Stimulated activated CD4-positive, alpha-beta T cell treated with anti-CD3 and anti-CD28 coated beads, Interleukin-12 subunit alpha, Interleukin-12 subunit beta, amount 100 ng/mL, for 48 hours (primary cell): ENCODE results near the gene GLIS2.
A peak's percentile ranks its signal among the peaks of the same experiment; 100 is the strongest.

Experiments used
- DNase-seq, 3 donors: peaks; one replicate each; pipeline ENCODE4 v3.0.0-alpha.2; 2020; ENCODE audit warnings: low read depth in 2 of 3, low spot score in 1 of 3

GLIS2 gene

GRCh38 chr16:4350365-4350786, 34.5 kb downstream of the GLIS2 start:
- DNase-seq = peak in 1 of 3 donors; percentile 17

- DNase-seq = peak; percentile 97 to 99 (median 98)
These were observed 35.2 kb downstream of the GLIS2 start, which contains the start of gene PAM16 for GRCh38 chr16:4350787-4351659. Gene PAM16, minus strand, starts transcription at chr16:4351321. Its CDS starts 87 bp downstream, at chr16:4351234.

GRCh38 chr16:4351880-4352279, 36.0 kb downstream of the GLIS2 start:
- DNase-seq = no peak

DNA sequence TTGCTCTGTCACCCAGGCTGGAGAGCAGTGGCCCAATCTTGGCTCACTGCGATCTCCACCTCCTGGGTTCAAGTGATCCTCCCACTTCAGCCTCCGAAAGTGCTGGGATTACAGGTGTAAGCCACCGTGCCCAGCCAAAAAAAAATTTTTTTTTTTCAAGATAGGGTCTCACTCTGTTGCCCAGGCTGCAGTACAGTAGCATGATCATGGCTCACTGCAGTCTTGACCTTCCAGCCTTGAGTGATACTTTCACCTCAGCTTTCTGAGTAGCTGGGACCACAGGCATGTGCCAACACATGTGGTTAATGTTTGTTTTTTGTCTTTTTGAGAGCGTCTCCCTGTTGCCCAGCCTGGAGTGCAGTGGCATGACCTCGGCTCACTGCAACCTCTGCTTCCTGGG, 37.0 kb downstream of the GLIS2 start:
- no peak for DNase-seq

DNA sequence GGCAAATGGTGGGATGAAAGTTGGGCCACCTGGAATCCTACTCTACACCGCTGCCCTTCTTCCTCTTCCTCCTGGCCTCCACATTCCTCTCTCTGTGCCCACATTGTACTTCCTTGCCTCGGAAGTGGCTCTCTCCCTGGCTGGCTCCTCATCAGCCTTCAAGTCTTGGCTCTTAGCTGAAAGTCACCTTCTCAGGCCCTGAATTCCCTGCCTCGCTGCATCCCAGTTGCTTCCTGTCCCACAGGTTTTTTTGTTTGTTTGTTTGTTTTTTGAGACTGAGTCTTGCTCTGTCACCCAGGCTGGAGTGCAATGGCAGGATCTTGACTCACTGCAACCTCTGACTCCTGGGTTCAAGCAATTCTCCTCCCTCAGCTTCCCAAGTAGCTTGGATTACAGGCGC, 37.8 kb downstream of the GLIS2 start:
- DNase-seq = no peak

DNA sequence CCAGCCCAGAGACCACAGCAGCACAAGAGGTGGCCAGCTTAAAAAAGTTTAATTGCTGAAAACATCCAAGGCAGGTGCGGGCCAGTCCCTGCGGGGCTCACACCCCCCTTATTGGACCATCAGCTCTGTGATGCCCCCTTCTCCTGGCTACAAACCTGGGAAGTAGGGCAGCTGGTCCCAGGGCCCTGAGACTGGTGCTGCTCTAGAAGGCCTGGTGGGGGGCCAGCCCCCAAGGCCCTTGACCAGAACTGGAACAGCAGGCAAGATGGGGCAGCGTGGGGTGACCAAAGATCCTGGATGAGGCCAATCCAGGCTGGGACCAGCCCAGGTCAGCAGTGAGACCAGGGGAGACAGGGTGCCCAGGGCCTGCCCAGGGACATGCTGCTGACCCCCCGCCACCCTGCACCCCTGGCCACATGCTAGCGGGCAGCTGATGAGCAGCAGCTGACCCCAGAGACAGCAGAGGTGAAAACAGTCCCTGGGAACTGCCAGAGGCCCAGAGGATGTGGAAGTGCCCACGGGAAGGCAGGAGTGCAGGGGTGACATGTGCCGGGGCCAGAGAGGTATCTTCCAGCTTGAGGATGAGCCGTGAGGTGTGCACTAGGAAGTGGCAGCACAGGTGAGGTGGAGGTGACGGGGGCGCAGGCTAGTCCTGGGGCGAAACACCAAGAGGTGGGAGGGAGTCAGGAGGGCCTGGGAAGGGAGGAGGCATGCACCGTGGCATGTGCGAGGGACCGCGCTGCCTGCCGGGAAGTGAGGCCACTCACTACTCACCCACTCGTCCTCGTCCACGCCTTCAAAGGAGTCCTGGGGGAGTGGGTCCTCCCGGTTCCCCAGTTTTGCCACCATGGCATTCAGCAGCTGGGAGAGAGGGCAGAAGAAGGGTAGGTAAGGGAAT, 38.9 kb downstream of the GLIS2 start:
- DNase-seq = no peak

GRCh38 chr16:4356820-4357219, 41.0 kb downstream of the GLIS2 start:
- no peak for DNase-seq

DNA sequence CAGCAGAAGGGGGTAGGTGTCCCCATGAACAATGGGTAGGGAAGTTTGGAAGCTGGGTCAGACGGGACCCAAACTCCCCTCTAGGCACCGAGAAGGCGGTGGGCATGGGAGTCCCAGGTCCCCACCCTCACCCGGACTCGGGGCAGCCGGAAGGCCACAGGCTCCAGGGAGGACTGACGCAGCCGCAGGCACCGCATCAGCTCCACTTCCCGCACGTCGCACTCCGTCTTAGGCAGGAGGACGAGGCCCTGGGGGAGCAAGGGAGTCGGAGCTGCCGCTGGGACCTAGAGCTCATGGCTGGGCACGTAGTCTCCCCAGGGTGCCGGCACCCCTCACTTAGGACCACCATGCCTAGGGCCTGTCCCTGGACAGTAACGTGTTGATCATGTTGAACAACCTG, 42.4 kb downstream of the GLIS2 start:
- DNase-seq = no peak

DNA sequence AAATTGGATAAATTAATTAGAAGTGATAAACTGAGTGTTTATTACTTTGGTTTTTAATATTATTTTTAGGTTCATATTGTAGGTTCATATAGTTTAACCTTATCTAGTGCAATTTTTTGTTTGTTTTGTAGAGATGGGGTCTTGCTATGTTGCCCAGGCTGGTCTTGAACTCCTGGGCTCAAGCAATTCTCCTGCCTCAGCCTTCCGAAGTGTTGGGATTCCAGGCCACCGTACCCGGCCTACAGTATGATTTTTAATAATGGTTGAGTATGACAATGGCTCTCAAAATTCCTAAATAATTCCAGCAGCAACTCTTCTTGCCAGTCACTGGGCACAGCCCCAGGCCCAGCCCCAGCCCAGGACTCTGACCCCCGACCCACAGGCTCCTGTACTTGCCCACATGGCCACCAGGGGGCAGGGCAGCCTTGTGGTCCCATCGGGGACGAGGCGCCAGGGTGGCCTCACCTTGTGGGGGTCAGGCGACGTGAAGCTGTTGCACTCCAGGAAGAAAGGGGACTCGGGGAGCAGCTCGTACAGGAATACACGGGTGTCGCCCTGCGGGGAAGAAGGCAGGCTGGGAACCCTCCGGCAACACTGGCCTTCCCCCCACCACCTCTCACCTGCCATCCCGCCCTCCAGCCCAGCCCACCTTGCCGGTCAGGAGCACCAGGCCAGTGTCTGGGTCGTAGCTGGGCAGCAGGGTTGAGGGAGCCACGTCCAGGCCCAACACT, 43.1 kb downstream of the GLIS2 start:
- peak; percentile 24 to 56 (median 54) for DNase-seq

- DNase-seq = no peak
These were observed 44.0 kb downstream of the GLIS2 start for GRCh38 chr16:4359914-4360313.

DNA sequence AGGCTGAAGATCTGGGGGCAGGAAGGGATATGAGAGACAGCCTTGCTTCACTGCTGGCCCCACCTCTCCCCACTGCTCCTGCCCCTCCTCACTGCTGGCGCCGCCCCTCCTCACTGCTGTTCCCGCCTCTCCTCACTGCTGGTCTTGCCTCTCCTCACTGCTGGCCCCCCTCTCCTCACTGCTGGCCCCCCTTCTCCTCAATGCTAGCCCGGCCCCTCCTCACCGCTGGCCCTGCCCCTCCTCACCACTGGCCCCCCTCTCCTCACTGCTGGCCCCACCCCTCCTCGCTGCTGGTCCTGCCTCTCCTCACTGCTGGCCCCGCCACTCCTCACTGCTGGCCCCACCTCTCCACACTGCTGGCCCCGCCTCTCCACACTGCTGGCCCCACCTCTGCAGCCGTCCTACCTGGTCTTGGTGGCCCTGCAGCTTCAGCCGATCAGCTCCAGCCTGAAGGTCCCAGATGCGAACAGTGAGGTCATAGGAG, 44.7 kb downstream of the GLIS2 start:
- DNase-seq = no peak

DNA sequence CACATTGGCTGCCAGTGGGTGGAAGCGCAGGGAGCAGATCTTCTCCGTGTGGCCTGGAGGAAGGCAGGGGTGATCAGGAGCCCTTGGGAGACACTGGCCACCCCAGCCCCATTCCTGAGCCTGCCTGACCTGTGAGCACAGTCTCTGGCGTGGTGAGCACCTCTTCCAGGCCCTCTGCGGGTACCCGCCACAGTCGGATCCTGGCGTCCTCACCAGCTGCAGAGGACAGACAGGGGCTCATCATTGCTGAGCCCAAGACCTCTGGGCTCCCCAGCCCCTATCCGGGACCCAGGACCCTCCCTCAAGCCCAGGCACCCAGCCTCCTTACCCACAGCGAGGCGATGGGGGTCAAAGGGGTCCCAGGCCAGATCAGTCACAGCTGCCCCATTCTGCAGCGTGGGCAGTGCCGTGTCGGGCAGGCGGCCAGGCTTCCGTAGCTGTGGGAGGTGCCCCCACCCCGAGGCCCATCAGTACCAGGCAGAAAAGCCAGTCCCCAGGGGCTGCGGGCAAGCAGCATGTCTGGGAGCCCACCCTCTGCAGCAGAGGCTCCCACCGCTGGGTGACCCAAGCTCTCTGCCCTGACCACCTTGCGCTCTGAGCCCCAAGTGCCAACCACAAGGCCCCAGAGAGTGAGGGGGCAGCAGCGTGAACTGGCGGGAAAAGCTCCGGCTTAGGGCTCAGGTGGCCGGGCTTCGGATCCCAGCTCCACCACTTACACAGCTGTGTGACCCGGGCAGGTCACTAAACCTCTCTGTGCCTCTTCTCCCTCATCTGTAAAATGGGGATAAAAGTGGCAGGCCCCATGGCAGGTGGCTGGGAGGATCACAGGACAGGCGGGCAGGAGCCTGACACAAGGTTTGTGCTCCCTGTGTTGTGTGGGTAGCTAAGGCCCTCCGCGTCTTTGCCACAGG, 45.4 kb downstream of the GLIS2 start:
- DNase-seq = no peak

DNA sequence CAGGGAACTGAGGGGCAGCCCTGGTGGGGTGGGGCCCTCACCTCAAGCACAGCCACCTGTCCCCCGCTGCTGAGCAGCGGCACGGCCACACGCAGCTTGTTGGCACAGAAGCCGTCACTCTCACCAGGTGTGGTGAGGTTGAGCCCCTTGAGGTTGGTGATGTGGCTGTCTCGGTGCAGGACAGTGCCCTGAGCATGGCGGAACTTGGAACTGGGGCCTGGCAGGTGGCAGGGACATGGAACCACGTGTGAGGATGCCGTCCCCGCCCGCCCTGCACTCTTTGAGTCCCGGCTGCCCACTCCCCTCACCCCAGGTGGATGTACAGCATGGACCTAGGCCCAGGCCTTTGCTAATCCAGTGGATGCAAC, 46.1 kb downstream of the GLIS2 start:
- no peak for DNase-seq

GRCh38 chr16:4362476-4363135, 46.7 kb downstream of the GLIS2 start:
- DNase-seq = no peak

GRCh38 chr16:4364196-4365013, 48.5 kb downstream of the GLIS2 start:
- DNase-seq = no peak

- DNase-seq = no peak
These were observed 49.1 kb downstream of the GLIS2 start for GRCh38 chr16:4365014-4365406.

- no peak for DNase-seq
These were observed 49.7 kb downstream of the GLIS2 start for GRCh38 chr16:4365615-4366014.

- DNase-seq = no peak
These were observed 50.1 kb downstream of the GLIS2 start for GRCh38 chr16:4366016-4366415.

DNA sequence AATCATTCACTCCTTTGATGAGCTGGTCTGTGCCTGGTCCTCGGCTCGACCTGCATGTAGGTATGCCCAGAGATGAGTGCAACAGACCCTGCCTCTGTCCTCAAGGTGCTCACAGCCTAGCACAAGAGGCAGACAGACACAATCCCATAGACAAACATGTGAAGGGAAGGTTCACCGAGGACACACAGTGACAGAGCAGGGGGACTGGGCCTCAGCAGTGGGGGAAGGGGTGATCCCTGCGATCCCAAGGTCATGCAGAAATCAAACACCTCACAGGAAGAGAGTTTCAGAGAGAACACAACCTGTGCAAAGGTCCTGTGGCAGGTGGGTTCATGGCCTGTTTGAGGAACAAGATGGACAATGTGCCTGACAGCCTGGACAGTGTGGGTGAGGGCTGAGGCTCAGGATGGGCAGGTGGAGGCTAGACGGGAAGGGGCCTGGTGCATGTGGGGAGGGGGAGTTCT, 51.6 kb downstream of the GLIS2 start:
- DNase-seq = no peak
